Neural cell (in vitro differentiated cells): ENCODE measurements around the gene TMEM181.

Experiments used
- CTCF ChIP-seq: fragments of 450-650 bp; IDR thresholded peaks from 2 replicates; pipeline ENCODE4 v1.5.1; 2014; ENCODE audit warnings: antibody characterized with exemption, mild to moderate bottlenecking, moderate library complexity; ENCODE audit not compliant: poor library complexity, severe bottlenecking
- EP300 ChIP-seq: fragments of 450-650 bp; conservative IDR thresholded peaks from 2 replicates; pipeline ENCODE4 v1.6.1; 2014; ENCODE audit warnings: antibody characterized with exemption, mild to moderate bottlenecking, moderate library complexity; ENCODE audit not compliant: poor library complexity, severe bottlenecking
- MXI1 ChIP-seq: fragments of 450-650 bp; conservative IDR thresholded peaks from 2 replicates; pipeline ENCODE4 v1.6.1; 2014; ENCODE audit warnings: antibody characterized with exemption, mild to moderate bottlenecking; ENCODE audit not compliant: poor library complexity, severe bottlenecking

GRCh38 chr6:158606935-158607334, 47.0 kb downstream of the TMEM181 start:
- TF ChIP-seq CTCF (no peak), MXI1 (no peak), EP300 (no peak)
